GM11168 (cell line): ENCODE data around the gene FAM20C.

Source experiments
- in situ Hi-C: fragments of 300-500 bp; cut with MboI; formaldehyde crosslinking; loops from one replicate; pipeline ENCODE4 v1.12.0; 2022; ENCODE audit warnings: low sequenced_read_pairs; ENCODE audit not compliant: unreplicated experiment

Gene FAM20C

GRCh38 chr7:251446-252175, 59.2 kb downstream of the FAM20C start:
- in situ Hi-C loops, result no loop called here

GRCh38 chr7:252216-252965, 60.0 kb downstream of the FAM20C start:
- in situ Hi-C loops, result no loop called here

GRCh38 chr7:252981-253380, 60.6 kb downstream of the FAM20C start:
- in situ Hi-C loops, result no loop called here

- in situ Hi-C loops, result no loop called here
These were observed 61.4 kb downstream of the FAM20C start for GRCh38 chr7:253581-254336.

- in situ Hi-C loops, result no loop called here
These were observed 62.1 kb downstream of the FAM20C start for GRCh38 chr7:254337-255037.

GRCh38 chr7:255038-255435, 62.7 kb downstream of the FAM20C start:
- in situ Hi-C loops, result no loop called here

DNA sequence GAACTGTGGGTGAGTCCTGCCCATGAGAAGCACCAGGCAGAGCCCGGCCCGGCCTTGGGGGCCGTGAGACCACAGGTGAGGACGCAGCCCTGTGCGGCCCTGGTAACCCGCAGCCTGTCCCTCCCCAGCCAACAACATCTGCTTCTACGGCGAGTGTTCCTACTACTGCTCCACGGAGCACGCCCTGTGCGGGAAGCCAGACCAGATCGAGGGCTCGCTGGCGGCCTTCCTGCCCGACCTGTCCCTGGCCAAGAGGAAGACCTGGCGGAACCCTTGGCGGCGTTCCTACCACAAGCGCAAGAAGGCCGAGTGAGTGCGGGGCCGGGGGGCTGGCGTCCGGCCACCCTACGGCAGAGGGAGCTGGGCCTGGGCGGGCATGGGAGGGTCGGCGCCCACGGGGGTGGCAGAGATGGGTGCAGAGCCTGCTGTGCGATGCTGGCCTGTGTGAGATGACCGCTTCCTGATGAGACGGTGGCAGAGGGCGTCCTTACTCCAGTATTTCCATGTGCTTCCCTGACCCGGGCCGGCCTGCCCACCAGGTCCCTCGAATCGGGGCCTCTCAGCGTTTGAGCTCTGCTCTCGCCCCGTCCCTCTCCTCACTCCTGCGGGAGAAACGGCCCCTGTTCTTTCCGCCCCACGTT, 63.5 kb downstream of the FAM20C start:
- in situ Hi-C loops, result no loop called here

- in situ Hi-C loops, result no loop called here
These were observed 64.1 kb downstream of the FAM20C start for GRCh38 chr7:256461-256940.

DNA sequence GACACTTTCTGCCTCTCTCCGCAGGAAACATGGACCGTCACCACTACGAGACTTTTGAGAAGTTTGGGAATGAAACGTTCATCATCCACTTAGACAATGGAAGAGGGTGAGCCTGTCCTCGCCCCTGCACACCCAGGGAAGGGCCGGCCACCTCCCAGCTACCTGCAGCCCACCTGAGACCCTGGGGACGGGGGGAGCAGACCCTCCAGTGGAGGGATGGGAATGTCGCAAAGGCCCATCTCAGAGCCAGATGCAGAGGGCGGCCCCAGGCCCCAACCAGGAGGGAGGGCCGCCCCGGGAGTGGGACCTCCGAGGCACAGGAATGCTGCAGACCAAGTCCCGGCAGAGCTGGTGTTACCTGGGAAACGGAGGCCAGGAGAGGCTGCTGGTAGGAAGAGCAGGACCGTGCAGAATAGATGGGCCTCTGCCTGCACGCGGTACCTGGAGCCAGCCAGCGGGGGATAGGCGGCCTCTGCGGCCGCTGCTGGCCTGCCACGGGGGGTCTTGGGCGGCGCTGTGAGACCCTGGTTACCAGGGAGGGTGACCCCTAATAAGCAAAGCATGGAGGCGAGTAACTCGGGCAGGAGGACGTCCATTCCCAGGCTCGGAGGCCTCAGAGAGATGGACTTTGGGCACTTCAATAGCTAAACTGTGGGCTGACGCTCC, 64.7 kb downstream of the FAM20C start:
- in situ Hi-C loops, result no loop called here

GRCh38 chr7:257647-257992, 65.2 kb downstream of the FAM20C start:
- in situ Hi-C loops, result no loop called here

GRCh38 chr7:258476-259190, 66.3 kb downstream of the FAM20C start:
- in situ Hi-C loops, result no loop called here

DNA sequence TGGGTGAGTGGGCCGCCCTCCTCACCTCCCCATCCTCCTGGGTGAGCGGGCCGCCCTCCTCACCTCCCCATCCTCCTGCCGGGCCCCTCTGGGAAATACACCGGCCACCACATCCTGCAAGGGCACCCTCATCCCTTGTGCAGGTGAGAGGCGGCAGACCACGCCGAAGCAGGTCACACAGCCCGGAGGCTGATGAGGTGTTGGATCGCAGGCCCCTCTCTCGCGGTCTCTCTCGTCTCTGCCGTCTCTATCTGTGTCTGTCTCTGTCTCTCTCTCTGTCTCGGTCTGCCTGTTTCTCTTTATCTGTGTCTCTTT, 66.8 kb downstream of the FAM20C start:
- in situ Hi-C loops, result no loop called here

DNA sequence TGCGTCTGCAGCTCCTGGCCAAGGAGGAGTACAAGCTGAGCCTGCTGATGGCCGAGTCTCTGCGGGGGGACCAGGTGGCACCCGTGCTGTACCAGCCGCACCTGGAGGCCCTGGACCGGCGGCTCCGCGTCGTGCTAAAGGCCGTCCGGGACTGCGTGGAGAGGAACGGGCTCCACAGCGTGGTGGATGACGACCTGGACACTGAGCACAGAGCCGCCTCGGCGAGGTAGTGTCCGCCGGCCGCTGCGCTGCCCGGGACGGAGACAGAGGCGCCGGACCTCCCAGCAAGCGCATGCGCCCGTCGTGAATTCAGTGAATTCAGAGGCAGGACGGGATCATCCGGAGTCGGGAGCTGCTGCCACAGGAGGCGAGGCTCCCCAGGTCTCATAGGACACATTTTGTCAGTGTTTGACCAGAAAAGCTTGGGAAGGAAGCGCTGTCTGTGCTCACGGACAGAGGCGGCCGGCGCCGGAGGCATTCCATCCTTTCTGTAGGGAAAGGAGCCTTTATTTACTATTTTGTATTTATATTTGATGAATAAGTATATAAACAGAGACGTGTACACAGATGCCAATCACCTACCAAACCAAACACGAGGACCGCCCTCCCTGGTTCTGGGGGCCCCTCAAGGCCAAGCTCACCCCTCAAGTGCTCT, 67.5 kb downstream of the FAM20C start:
- in situ Hi-C loops, result no loop called here

DNA sequence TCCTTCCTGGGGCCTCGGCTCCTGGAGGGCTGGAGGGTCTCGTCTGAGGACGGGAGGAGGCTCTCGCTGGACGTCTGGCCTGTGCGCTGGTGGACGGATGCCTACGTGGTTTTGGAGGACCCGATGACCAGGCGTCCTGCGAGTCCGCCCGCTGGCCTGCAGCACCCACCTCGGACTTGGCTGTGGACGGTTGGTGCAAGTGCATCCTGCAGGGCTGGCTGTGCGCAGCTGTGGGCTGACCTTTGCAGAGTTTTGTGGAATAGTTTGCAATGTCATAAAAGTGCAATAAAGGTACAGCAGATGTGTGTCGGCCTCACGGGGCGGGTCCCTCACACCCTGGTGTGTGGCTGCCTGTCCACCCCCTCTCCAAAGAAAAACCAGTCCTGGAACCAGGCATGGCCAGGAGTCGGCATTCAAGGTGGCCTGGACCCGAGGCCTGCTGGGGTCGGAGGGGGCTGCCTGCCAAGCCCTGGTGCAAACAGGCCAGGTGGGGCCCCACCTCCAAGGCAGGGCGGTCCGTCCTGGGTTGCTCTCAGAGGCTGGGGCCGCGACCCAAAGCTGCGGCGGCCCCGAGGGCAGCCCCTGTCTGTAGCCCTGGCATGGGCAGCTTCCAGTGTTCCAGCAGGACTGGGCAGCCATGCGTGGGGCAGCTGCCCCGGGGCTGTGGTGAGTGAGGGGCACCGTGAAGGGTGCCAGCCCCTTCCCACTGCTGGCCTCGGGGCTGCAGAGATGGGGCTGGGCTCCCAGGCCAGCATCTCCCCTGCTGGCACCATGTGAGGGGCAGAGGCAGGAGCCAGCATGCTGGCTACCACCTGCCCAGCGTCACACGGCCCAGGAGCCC, 68.3 kb downstream of the FAM20C start:
- in situ Hi-C loops, result no loop called here

GRCh38 chr7:261341-262250, 69.2 kb downstream of the FAM20C start:
- in situ Hi-C loops, result no loop called here

GRCh38 chr7:262251-262572, 69.8 kb downstream of the FAM20C start:
- in situ Hi-C loops, result no loop called here
